ENCODE data around the gene MANSC4. TPM values are rescaled to one million over a fixed set of nuclear protein-coding genes. Genes with fewer than 3 reads are reported as not detected.

Gene MANSC4
- total and polyA plus RNA-seq, 10 of the 15 experiments (the other 5 are each of a cell fraction or from before 2014, with no cell fraction given), result 0.18 to 0.21 (median 0.19) TPM; not detected in 7

GRCh38 chr12:27785882-27786570, 6.0 kb upstream of the MANSC4 start (continued):
- TF ChIP-seq, protein P1, sequence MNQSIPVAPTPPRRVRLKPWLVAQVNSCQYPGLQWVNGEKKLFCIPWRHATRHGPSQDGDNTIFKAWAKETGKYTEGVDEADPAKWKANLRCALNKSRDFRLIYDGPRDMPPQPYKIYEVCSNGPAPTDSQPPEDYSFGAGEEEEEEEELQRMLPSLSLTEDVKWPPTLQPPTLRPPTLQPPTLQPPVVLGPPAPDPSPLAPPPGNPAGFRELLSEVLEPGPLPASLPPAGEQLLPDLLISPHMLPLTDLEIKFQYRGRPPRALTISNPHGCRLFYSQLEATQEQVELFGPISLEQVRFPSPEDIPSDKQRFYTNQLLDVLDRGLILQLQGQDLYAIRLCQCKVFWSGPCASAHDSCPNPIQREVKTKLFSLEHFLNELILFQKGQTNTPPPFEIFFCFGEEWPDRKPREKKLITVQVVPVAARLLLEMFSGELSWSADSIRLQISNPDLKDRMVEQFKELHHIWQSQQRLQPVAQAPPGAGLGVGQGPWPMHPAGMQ (IDR thresholded peaks at IDR 0.05; ENCODE audit: borderline replicate concordance), result no peak
- no peak for TF ChIP-seq USF1 (IDR thresholded peaks at IDR 0.05; ENCODE audit: borderline replicate concordance, extremely low read length, insufficient read depth, low read depth, low read length)
- peak; percentile 33; the same call in 1 of the 2 replicates for TF ChIP-seq JUNB (IDR thresholded peaks at IDR 0.05)
- no peak for TF ChIP-seq USF2 (IDR thresholded peaks at IDR 0.05; ENCODE audit: borderline replicate concordance, low read depth, low read length)
- TF ChIP-seq STAT3 (IDR thresholded peaks at IDR 0.05; ENCODE audit: low read depth, low read length), result no peak
- TF ChIP-seq BRCA1 (IDR thresholded peaks at IDR 0.05; ENCODE audit: low read depth, low read length), result no peak
- TF ChIP-seq WRNIP1 (IDR thresholded peaks at IDR 0.05; ENCODE audit: borderline replicate concordance, low read depth, low read length), result no peak
- no peak for TF ChIP-seq ZBTB11 (CRISPR knock-in tag; IDR thresholded peaks at IDR 0.05)
- TF ChIP-seq EED (IDR thresholded peaks at IDR 0.05; ENCODE audit: low read depth), result peak; percentile 28; the same call in 1 of the 2 replicates
- TF ChIP-seq ZSCAN29 (IDR thresholded peaks at IDR 0.05), result no peak

Data from GM12878 (cell line).